Measurements from ENCODE around the gene RSPO4. TPM values are rescaled to one million over a fixed set of nuclear protein-coding genes. Genes with fewer than 3 reads are reported as not detected.
A peak's percentile ranks its signal among the peaks of the same experiment; 100 is the strongest.

Gene RSPO4
- total RNA-seq, 1 donor from 2014 or later, result 10.9 TPM

GRCh38 chr20:916825-917224 is 85.3 kb downstream of the RSPO4 start:
- H3K4me3 ChIP-seq, result no peak overlapping the region
- H3K27me3 ChIP-seq, result no peaks in the 10 kb centered on the region
- TF ChIP-seq, protein P1, sequence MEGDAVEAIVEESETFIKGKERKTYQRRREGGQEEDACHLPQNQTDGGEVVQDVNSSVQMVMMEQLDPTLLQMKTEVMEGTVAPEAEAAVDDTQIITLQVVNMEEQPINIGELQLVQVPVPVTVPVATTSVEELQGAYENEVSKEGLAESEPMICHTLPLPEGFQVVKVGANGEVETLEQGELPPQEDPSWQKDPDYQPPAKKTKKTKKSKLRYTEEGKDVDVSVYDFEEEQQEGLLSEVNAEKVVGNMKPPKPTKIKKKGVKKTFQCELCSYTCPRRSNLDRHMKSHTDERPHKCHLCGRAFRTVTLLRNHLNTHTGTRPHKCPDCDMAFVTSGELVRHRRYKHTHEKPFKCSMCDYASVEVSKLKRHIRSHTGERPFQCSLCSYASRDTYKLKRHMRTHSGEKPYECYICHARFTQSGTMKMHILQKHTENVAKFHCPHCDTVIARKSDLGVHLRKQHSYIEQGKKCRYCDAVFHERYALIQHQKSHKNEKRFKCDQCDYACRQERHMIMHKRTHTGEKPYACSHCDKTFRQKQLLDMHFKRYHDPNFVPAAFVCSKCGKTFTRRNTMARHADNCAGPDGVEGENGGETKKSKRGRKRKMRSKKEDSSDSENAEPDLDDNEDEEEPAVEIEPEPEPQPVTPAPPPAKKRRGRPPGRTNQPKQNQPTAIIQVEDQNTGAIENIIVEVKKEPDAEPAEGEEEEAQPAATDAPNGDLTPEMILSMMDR (IDR thresholded peaks at IDR 0.05), result no peak
- H3K9me3 ChIP-seq, result no peaks in the 10 kb centered on the region
- DNase-seq (no peak), ATAC-seq (no peak)
- intact Hi-C loops (cut with DNase I), result no loop called here
- H3K4me1 ChIP-seq, result peaks cover 3% of the 10 kb centered on the region
- H3K27ac ChIP-seq, result no peak overlapping the region
- H3K36me3 ChIP-seq, result no peaks in the 10 kb centered on the region

GRCh38 chr20:916125-916799 is 85.8 kb downstream of the RSPO4 start, which contains the start of gene ANGPT4:
TSS of gene ANGPT4 (minus strand) at chr20:916334. CDS start at chr20:916214, 120 bp downstream.
- DNase-seq, result no peak
- peak; percentile 59 for ATAC-seq
- Histone ChIP-seq H3K36me3 (no peaks in the 10 kb centered on the region), H3K27ac (no peak within 1 kb of the TSS), H3K4me3 (no peak within 1 kb of the TSS), H3K4me1 (peaks cover 3% of the 10 kb centered on the region), H3K9me3 (no peaks in the 10 kb centered on the region), H3K27me3 (no peaks in the 10 kb centered on the region)
- TF ChIP-seq, protein P1 (IDR thresholded peaks at IDR 0.05), result no peak
- intact Hi-C loops (cut with DNase I), result no loop called here

DNA sequence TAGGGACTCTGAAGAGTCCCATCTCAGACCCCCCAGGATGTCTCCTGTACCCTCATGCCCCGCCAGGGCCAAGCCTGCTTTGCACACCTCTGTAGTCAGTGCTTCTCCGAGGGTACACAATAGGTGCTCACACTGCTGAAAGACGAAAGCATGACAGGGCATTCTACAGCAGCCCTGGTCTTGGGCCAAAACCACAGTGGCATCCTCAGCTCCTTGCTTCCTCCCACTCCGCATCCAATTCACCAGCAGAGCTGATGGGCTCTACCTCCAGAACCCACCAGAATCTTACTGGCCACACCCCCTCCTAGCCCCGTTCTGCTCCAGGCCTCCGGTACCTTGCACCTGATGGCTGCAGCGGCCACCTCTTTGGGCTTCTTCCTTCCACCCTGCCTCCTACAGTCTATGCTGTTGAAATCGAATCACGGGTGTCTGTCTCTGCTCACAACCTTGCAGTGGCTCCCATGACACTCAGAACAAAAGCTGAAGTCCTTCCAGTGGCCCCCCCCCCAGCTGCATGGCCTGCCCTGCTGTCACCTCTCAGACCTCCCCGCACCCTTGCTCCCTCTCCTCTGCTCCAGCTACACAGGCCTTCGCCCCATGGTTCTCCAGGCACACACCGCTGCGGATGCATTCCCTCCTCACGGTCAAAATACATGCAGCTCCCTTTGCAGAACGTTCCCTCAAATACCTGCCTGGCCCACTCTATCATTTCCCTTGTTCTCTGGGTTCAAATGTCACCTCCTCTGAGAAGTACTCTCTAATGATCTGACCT is 87.2 kb downstream of the RSPO4 start:
- intact Hi-C loops (cut with DNase I), result no loop called here
- Histone ChIP-seq H3K4me3 (no peak overlapping the region), H3K9me3 (no peaks in the 10 kb centered on the region), H3K27ac (no peak overlapping the region), H3K4me1 (peaks cover 8% of the 10 kb centered on the region), H3K27me3 (no peaks in the 10 kb centered on the region), H3K36me3 (no peaks in the 10 kb centered on the region)
- TF ChIP-seq, protein P1 (IDR thresholded peaks at IDR 0.05), result no peak
- DNase-seq (no peak), ATAC-seq (peak; percentile 30)

DNA sequence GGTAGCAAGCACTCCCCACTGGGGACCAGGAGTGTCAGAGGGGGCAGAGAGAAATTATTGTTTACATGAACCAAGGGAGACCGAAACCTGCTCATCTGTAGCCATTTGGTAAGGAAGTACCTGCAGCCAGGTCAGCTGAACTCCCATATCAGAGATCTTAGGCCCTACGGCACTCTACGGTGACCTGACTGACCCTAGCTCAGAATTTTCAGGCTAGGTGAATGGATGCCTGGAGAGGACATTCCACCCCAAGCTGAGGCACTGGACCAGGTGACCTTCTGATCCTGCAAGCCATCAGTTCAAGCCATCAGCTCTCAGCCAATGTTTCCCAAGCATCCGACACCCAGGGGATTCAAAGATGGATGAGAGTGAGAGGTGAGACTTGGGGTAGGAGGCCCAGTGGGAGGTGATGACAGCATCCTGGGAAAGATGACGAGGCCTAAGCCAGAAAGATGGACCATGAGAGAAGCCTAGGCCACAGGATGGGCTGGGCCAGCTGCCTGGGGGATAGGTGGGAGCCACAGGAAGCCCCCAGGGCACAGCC is 88.7 kb downstream of the RSPO4 start:
- no peak overlapping the region for H3K27ac ChIP-seq
- no peak overlapping the region for H3K4me3 ChIP-seq
- intact Hi-C loops (cut with DNase I), result no loop called here
- H3K27me3 ChIP-seq, result no peaks in the 10 kb centered on the region
- H3K9me3 ChIP-seq, result no peaks in the 10 kb centered on the region
- H3K36me3 ChIP-seq, result no peaks in the 10 kb centered on the region
- H3K4me1 ChIP-seq, result peaks cover 8% of the 10 kb centered on the region
- DNase-seq (no peak), ATAC-seq (no peak)
- TF ChIP-seq, protein P1 (IDR thresholded peaks at IDR 0.05), result no peak

- no peaks in the 10 kb centered on the region for H3K9me3 ChIP-seq
- TF ChIP-seq, protein P1 (IDR thresholded peaks at IDR 0.05), result no peak
- no peak for ATAC-seq
- no peaks in the 10 kb centered on the region for H3K36me3 ChIP-seq
- no peak overlapping the region for H3K27ac ChIP-seq
- peaks cover 8% of the 10 kb centered on the region for H3K4me1 ChIP-seq
- H3K4me3 ChIP-seq, result no peak overlapping the region
- H3K27me3 ChIP-seq, result no peaks in the 10 kb centered on the region
- no peak for DNase-seq
- intact Hi-C loops (cut with DNase I), result no loop called here
Observed at GRCh38 chr20:911882-912600, 90.1 kb downstream of the RSPO4 start.
